Measurements from ENCODE around the gene CD164L2. TPM values are rescaled to one million over a fixed set of nuclear protein-coding genes. Genes with fewer than 3 reads are reported as not detected.

CD164L2 gene
- total RNA-seq, 1 donor from 2014 or later = not detected

GRCh38 chr1:27333717-27334279 is 49.3 kb downstream of the CD164L2 start:
- Mint-ChIP-seq H3K36me3 (ENCODE audit: low read depth) (peaks cover 45% of the 10 kb centered on the region), H3K4me1 (peaks cover 20% of the 10 kb centered on the region), H3K4me3 (no peak overlapping the region), H3K27ac (no peak overlapping the region), H3K9me3 (no peaks in the 10 kb centered on the region), H3K27me3 (no peaks in the 10 kb centered on the region)
- no peak for DNase-seq
- intact Hi-C loops (cut with micrococcal nuclease) = loop anchor here (2.0 kb wide), 1 partner anchor 55 kb away; no protein-coding TSS in a partner anchor

GRCh38 chr1:27332536-27333281 is 50.4 kb downstream of the CD164L2 start:
- Mint-ChIP-seq H3K4me1 (peaks cover 28% of the 10 kb centered on the region), H3K27ac (peak overlapping the region; percentile 60), H3K9me3 (no peaks in the 10 kb centered on the region), H3K36me3 (ENCODE audit: low read depth) (peaks cover 54% of the 10 kb centered on the region), H3K27me3 (no peaks in the 10 kb centered on the region), H3K4me3 (no peak overlapping the region)
- intact Hi-C loops (cut with micrococcal nuclease) = loop anchor here (2.0 kb wide), 1 partner anchor 56 kb away; no protein-coding TSS in a partner anchor
- peak; percentile 85 for DNase-seq

GRCh38 chr1:27331922-27332321 is 51.2 kb downstream of the CD164L2 start:
- Mint-ChIP-seq H3K4me1 (peaks cover 29% of the 10 kb centered on the region), H3K4me3 (no peak overlapping the region), H3K27ac (peak overlapping the region; percentile 60), H3K27me3 (no peaks in the 10 kb centered on the region), H3K9me3 (no peaks in the 10 kb centered on the region), H3K36me3 (ENCODE audit: low read depth) (peaks cover 54% of the 10 kb centered on the region)
- DNase-seq = no peak
- intact Hi-C loops (cut with micrococcal nuclease) = loop anchor here (2.0 kb wide), 1 partner anchor 57 kb away; no protein-coding TSS in a partner anchor

GRCh38 chr1:27331426-27331825 is 51.7 kb downstream of the CD164L2 start:
- no peak for DNase-seq
- Mint-ChIP-seq H3K27ac (no peak overlapping the region), H3K27me3 (no peaks in the 10 kb centered on the region), H3K9me3 (no peaks in the 10 kb centered on the region), H3K4me3 (no peak overlapping the region), H3K4me1 (peaks cover 31% of the 10 kb centered on the region), H3K36me3 (ENCODE audit: low read depth) (peaks cover 52% of the 10 kb centered on the region)
- intact Hi-C loops (cut with micrococcal nuclease) = no loop called here

- H3K27me3 Mint-ChIP-seq = no peaks in the 10 kb centered on the region
- intact Hi-C loops (cut with micrococcal nuclease) = no loop called here
- H3K4me1 Mint-ChIP-seq = peaks cover 33% of the 10 kb centered on the region
- H3K9me3 Mint-ChIP-seq = no peaks in the 10 kb centered on the region
- peak overlapping the region; percentile 48 for H3K27ac Mint-ChIP-seq
- H3K36me3 Mint-ChIP-seq (ENCODE audit: low read depth) = peaks cover 47% of the 10 kb centered on the region
- H3K4me3 Mint-ChIP-seq = no peak overlapping the region
- DNase-seq = no peak
Observed at GRCh38 chr1:27330786-27331185, 52.3 kb downstream of the CD164L2 start.

Other genes starting within 250 kb of the CD164L2 start
- gene SLC9A1, start 228.2 kb downstream of the CD164L2 start, total RNA-seq = 25.5 and 27.1 TPM in 2 replicates
- 17.4 and 18.2 TPM in 2 replicates for gene WDTC1, start 148.7 kb downstream of the CD164L2 start, total RNA-seq
- 39.6 and 41.4 TPM in 2 replicates for gene TMEM222, start 61.2 kb downstream of the CD164L2 start, total RNA-seq
- 29.7 and 29.8 TPM in 2 replicates for gene SYTL1, start 41.3 kb downstream of the CD164L2 start, total RNA-seq
- gene MAP3K6, start 16.4 kb downstream of the CD164L2 start, total RNA-seq = 13.2 and 14.7 TPM in 2 replicates
- not detected in 2 replicates for gene FCN3, start 8.5 kb downstream of the CD164L2 start, total RNA-seq
- gene GPR3, start 9.3 kb upstream of the CD164L2 start, total RNA-seq = 3.3 TPM in 2 replicates
- 109 TPM in 2 replicates for gene WASF2, start 106.8 kb upstream of the CD164L2 start, total RNA-seq
- 33.9 and 34.7 TPM in 2 replicates for gene AHDC1, start 220.8 kb upstream of the CD164L2 start, total RNA-seq

Data from activated CD4-positive, alpha-beta T cell treated with anti-CD3 and anti-CD28 coated beads, Interleukin-2, amount 10 ng/mL, durations not matched to agents 24 days and 14 days (primary cell).